Activated naive CD4-positive, alpha-beta T cell treated with anti-CD3 and anti-CD28 coated beads, Interleukin-2, amount 50 U/mL, for 24 hours (primary cell): ENCODE measurements around the gene ATF2.

Experiments
- H3K27ac Mint-ChIP-seq: one replicate; pipeline ENCODE4 v1.8.0; 2021; ENCODE audit warnings: mild to moderate bottlenecking, mixed read lengths
- H3K27me3 Mint-ChIP-seq: one replicate; pipeline ENCODE4 v1.8.0; 2021; ENCODE audit warnings: mixed read lengths
- H3K36me3 Mint-ChIP-seq: one replicate; pipeline ENCODE4 v1.8.0; 2021; ENCODE audit warnings: mixed read lengths
- H3K4me1 Mint-ChIP-seq: one replicate; pipeline ENCODE4 v1.8.0; 2021; ENCODE audit warnings: mixed read lengths
- H3K4me3 Mint-ChIP-seq: one replicate; pipeline ENCODE4 v1.8.0; 2021; ENCODE audit warnings: mild to moderate bottlenecking, mixed read lengths
- H3K9me3 Mint-ChIP-seq: one replicate; pipeline ENCODE4 v1.8.0; 2021; ENCODE audit warnings: mixed read lengths

Gene ATF2

DNA sequence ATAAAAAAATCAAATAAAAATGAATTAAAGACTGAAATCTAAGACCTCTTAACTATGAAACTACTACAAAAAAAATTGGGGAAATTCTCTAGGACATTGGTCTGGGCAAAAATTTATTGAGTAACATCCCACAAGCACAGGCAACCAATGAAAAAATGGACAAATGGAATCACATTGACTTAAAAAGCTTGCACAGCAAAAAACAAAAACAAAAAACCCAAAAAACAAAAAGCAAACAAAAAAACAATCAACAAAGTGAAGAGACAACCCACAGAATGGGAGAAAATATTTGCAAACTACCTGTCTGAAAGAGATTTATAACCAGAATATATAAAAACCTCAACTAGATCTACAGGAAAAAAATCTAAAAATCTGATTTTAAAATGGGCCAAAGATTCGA lies 99.5 kb downstream of the ATF2 start:
- Mint-ChIP-seq H3K4me1 (peaks cover 6% of the 10 kb centered on the region), H3K27me3 (no peaks in the 10 kb centered on the region), H3K4me3 (no peak overlapping the region), H3K9me3 (no peaks in the 10 kb centered on the region), H3K36me3 (peaks cover 36% of the 10 kb centered on the region), H3K27ac (no peak overlapping the region)

DNA sequence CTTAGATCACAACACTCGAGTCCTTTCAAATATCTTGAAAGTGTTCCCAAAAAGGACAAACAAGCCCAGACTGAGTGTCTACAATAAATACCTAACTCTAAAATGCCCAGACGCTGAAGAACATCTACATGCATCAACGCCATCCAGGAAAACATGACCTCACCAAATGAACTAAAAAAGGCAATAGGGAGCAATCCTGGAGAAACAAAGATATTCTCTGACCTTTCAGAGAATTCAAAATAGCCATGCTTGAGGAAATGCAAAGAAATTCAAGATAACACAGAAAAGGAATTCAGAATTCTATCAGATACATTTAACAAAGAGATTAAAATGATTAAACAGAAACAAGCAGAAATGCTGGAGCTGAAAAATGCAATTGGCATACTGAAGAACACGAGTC lies 101.6 kb downstream of the ATF2 start:
- peaks cover 34% of the 10 kb centered on the region for H3K36me3 Mint-ChIP-seq
- H3K4me1 Mint-ChIP-seq = peaks cover 15% of the 10 kb centered on the region
- no peaks in the 10 kb centered on the region for H3K9me3 Mint-ChIP-seq
- no peak overlapping the region for H3K4me3 Mint-ChIP-seq
- H3K27ac Mint-ChIP-seq = no peak overlapping the region
- no peaks in the 10 kb centered on the region for H3K27me3 Mint-ChIP-seq

DNA sequence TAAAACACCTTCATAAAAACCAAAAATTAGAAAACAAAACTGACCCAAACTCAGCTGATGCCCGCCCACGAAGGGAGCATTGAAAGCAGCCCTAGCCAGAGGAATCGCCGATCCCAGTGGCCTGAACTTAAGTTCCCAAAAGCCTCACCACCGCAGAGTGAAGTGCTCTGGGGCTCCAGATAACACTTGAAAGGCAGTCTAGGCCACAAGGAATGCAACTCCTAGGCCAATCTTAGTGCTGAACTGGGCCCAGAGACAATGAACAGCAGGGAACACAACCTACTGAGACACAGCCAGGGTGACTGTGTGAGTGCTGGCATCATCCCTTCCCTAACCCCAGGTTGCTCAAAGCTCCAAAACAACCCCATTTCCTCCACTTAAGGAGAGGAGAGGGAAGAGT lies 103.2 kb downstream of the ATF2 start:
- H3K4me1 Mint-ChIP-seq = peaks cover 15% of the 10 kb centered on the region
- H3K4me3 Mint-ChIP-seq = no peak overlapping the region
- no peak overlapping the region for H3K27ac Mint-ChIP-seq
- no peaks in the 10 kb centered on the region for H3K9me3 Mint-ChIP-seq
- H3K36me3 Mint-ChIP-seq = peaks cover 35% of the 10 kb centered on the region
- no peaks in the 10 kb centered on the region for H3K27me3 Mint-ChIP-seq

DNA sequence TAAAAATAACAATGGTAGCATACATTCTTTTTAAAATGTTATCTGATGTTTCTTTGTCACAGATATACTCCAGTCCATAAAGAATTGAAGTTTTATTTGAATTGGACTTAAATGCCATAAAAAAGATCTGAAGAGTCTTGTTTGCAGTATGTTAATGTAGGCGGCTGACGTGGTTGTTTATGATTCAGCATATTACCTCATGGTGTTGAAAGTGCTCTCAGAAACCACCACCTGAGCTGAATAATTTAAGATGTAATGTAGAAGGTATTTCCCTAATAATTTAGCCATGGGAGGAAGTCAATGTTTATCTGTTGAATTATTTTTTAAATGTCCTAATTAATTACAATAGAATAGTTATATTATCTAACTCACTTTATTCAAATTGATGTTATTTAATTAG lies 104.3 kb downstream of the ATF2 start:
- no peaks in the 10 kb centered on the region for H3K27me3 Mint-ChIP-seq
- peaks cover 33% of the 10 kb centered on the region for H3K36me3 Mint-ChIP-seq
- H3K4me1 Mint-ChIP-seq = peaks cover 15% of the 10 kb centered on the region
- H3K9me3 Mint-ChIP-seq = no peaks in the 10 kb centered on the region
- no peak overlapping the region for H3K27ac Mint-ChIP-seq
- H3K4me3 Mint-ChIP-seq = no peak overlapping the region

DNA sequence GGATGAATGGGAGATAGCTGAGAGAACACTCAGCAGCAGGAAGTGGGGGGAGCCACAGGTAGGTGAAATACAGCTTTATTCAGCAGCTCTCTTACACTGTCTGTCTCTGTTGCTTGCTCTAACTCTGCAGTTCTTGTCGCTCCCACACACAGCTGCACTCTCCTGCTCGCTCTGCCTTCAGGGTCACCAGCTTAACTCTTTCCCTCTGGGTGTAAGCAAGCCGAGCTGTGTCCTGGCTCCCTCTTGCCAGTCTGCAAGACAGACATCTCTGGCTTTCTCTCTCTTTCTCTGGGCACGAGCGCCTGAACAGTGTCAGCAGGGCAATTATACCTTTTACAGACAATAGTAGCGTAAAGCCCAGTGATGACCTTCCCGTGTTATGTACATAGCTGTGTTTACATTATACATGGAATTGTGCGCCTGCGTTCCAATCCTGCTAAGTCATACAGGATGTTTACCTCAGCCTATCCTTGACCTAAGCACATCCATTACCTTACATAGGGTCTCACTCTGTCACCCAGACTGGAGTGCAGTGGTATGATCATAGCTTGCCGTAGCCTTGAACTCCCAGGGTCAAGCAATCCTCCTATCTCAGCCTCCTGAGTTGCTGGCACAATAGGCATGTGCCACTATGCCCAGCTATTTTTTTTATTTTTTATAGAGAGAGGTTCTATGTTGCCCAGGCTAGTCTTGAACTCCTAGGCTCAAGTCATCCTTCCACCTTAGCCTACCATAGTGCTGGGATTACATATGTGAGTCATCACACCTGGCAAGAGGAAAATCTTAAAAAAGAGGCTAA lies 105.0 kb downstream of the ATF2 start:
- Mint-ChIP-seq H3K36me3 (peaks cover 30% of the 10 kb centered on the region), H3K27ac (no peak overlapping the region), H3K9me3 (no peaks in the 10 kb centered on the region), H3K4me1 (peaks cover 15% of the 10 kb centered on the region), H3K4me3 (no peak overlapping the region), H3K27me3 (no peaks in the 10 kb centered on the region)

DNA sequence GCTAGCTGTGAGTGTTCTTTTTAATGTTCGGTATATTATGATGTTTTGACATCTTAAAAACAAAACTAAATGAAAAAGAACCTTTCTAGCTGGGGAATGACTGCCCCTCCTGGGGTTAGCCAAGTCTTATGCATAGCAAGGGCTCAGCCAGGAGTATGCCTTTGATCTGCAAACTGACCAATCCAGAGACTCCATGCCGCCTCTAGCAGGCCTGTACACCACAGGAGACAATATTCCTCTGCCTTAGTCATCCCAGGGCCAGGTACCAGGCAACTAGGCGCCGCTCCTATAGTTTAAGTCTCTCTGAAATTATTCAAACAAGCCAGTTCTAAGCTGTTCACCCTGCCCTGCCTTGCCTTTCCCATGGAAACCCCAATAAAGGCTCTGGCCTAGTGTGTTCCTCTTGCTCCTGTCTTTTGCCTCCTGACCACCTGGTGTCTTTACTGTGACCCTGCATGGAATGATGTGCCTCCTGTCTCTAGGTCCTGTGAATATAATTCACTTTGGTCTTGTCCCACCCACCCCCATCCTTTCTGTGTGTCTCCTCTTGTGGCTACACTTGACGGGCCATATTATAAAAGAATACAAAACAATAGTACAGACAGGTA lies 110.8 kb downstream of the ATF2 start:
- H3K9me3 Mint-ChIP-seq = no peaks in the 10 kb centered on the region
- peaks cover 12% of the 10 kb centered on the region for H3K36me3 Mint-ChIP-seq
- no peak overlapping the region for H3K4me3 Mint-ChIP-seq
- no peaks in the 10 kb centered on the region for H3K27me3 Mint-ChIP-seq
- no peaks in the 10 kb centered on the region for H3K4me1 Mint-ChIP-seq
- no peak overlapping the region for H3K27ac Mint-ChIP-seq

DNA sequence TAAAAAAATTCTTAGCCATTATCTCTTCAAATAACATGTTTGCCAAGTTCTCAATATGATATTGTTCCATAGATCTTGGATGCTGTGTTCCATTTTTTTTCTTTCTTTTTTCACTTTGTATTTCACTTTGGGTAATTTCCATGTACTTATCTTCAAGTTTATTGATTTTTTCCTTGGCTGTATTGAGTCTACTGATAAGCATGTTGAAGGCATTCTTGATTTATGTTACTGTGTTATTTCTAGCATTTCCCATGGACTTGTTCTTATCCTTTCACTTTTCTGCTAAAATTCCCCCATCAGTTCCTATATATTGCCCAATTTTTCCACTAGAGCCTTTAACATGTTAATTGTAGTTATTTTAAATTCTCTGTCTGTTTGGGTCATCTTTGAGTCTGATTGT lies 112.0 kb downstream of the ATF2 start:
- Mint-ChIP-seq H3K36me3 (peaks cover 15% of the 10 kb centered on the region), H3K27ac (no peak overlapping the region), H3K4me1 (no peaks in the 10 kb centered on the region), H3K27me3 (no peaks in the 10 kb centered on the region), H3K9me3 (no peaks in the 10 kb centered on the region), H3K4me3 (no peak overlapping the region)

DNA sequence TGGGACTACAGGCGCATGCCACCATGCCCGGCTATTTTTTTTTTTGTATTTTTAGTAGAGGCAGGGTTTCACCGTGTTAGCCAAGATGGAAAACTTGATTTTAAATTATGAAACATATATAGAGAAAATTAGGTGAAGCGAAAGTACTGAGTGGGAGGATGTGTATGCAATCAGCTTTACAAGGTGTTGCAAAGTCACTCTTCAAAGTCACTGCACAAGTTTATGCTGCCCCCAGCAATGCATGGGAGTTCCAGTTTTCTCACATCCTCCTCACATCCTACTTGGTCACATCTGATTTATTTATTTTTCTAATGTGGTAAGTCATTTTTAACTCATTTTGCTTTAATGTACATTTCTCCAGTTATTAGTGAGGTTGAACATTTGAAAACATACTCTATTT lies 113.7 kb downstream of the ATF2 start:
- H3K9me3 Mint-ChIP-seq = no peaks in the 10 kb centered on the region
- no peaks in the 10 kb centered on the region for H3K4me1 Mint-ChIP-seq
- no peak overlapping the region for H3K4me3 Mint-ChIP-seq
- peaks cover 15% of the 10 kb centered on the region for H3K36me3 Mint-ChIP-seq
- H3K27ac Mint-ChIP-seq = no peak overlapping the region
- no peaks in the 10 kb centered on the region for H3K27me3 Mint-ChIP-seq

DNA sequence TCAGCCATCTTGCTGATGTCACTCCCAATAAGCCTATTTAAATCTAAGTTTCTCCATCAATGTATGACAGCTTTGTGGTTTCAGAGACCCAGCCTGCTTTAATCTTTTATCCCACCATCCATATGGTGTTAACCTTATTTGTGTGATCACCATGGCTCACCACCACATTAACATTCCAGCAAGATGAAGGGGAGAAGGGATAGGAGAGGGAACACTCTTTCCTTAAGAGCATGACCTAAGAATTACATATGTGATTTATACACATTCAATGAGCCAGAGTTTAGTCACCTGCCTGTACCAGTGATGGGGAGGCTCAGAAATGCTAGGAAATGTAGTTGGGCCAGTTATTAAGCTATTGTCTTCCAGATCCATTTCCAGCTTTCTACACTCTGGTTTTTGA lies 118.3 kb downstream of the ATF2 start:
- Mint-ChIP-seq H3K4me1 (no peaks in the 10 kb centered on the region), H3K4me3 (no peak overlapping the region), H3K9me3 (peaks cover 7% of the 10 kb centered on the region), H3K36me3 (peaks cover 11% of the 10 kb centered on the region), H3K27ac (no peak overlapping the region), H3K27me3 (no peaks in the 10 kb centered on the region)

DNA sequence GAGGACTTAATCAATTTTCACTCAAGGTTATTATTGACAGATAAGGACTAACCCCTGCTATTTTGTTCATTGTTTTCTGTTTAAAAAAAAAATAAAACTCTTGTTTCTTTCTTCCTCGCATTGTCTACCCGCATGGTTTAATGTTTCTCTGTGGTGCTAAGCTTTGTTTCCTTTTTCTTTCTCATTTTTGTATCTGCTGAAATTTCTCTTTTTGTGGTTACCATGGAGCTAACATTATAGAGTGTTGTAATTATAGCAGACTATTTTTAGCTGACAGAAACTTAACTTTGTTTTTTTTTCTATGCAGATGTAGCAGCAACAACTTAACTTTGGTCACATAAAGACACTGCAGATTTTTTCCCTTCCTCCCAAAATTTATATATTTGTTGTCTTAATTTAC lies 119.7 kb downstream of the ATF2 start:
- no peak overlapping the region for H3K27ac Mint-ChIP-seq
- no peak overlapping the region for H3K4me3 Mint-ChIP-seq
- peaks cover 10% of the 10 kb centered on the region for H3K9me3 Mint-ChIP-seq
- H3K4me1 Mint-ChIP-seq = no peaks in the 10 kb centered on the region
- peaks cover 11% of the 10 kb centered on the region for H3K36me3 Mint-ChIP-seq
- H3K27me3 Mint-ChIP-seq = no peaks in the 10 kb centered on the region

DNA sequence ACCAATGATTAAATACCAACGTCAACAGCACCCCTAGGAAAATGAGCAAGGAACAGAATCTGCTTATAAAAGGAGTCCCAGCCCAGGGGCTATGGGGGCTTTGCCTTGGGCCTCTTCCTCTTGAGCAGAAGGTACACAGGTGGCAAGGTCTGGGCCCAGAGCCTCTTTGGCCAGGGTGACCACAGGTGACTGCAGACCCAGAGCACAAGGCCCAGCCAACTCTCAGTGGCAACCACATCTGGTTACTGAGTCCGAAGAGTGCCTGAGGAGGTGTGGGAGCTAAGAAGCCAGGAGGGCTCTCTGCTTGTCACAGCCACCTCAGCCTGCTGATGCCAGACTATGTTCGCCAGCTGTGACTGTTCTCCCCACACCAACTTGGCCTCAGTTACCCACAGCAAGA lies 128.5 kb downstream of the ATF2 start:
- Mint-ChIP-seq H3K4me1 (peaks cover 12% of the 10 kb centered on the region), H3K27ac (no peak overlapping the region), H3K27me3 (no peaks in the 10 kb centered on the region), H3K36me3 (no peaks in the 10 kb centered on the region), H3K9me3 (peaks cover under 1% of the 10 kb centered on the region), H3K4me3 (no peak overlapping the region)

DNA sequence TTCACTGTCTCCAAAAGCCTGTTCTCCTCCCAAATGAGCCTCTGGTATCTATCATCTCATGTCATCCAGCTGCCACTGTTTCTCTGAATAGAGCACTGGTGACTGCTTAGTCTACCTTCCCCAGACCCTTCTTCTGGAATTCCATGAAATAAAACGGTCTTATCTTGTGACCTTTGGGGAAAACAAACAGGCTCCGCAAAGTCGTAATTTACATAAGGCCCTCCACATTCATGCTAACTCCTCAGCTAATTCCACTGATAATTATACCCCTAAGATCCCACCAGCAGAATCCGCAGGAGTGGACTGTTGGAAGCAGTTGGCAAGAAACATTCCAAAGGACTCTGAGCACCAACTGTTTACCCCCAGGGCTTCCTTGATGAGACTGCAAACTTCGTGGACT lies 129.0 kb downstream of the ATF2 start:
- no peak overlapping the region for H3K27ac Mint-ChIP-seq
- peaks cover 12% of the 10 kb centered on the region for H3K4me1 Mint-ChIP-seq
- no peaks in the 10 kb centered on the region for H3K9me3 Mint-ChIP-seq
- no peak overlapping the region for H3K4me3 Mint-ChIP-seq
- H3K27me3 Mint-ChIP-seq = no peaks in the 10 kb centered on the region
- no peaks in the 10 kb centered on the region for H3K36me3 Mint-ChIP-seq

DNA sequence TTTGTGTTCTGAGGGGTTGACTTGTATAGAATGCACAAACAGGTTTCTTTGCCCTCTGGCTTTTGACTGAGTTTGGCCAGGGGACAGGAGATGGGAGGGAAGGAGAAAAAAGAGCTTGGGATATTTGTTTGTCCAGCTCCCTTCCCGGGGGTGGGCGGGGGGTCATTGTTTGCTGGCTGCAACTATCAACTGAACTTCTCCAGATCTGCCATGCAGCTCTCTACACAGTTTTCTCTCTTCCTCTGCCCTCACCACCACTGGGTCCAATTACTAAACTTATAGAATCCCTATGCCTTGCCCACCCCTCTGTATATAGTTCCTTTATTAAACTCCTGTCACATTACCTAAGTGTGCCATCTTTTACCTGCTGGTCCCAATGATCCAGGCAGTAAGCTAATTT lies 130.1 kb downstream of the ATF2 start:
- Mint-ChIP-seq H3K4me3 (no peak overlapping the region), H3K36me3 (no peaks in the 10 kb centered on the region), H3K27ac (no peak overlapping the region), H3K9me3 (no peaks in the 10 kb centered on the region), H3K4me1 (peaks cover 12% of the 10 kb centered on the region), H3K27me3 (no peaks in the 10 kb centered on the region)

DNA sequence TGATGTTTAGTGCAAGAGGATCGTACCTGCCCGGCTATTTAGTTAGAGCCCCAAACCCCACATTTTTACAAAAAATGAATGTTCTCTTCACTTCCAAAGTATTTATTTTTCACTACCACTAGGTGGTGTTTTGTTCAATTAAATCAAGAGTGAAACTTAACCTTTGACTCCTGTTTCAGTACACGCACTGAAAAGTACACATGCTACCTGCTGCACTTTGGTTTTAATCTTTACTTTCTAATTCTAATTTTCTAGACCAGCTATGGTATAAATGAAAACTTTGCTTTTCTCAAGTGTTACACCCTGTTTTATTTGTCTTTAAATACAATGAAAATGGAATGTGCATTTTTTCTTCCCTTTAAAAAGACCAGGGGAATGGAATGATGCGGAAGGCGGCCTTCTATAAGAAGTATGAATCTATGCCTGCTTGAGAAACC lies 131.4 kb downstream of the ATF2 start:
- H3K4me1 Mint-ChIP-seq = peaks cover 12% of the 10 kb centered on the region
- no peaks in the 10 kb centered on the region for H3K27me3 Mint-ChIP-seq
- peak overlapping the region; percentile 66 for H3K4me3 Mint-ChIP-seq
- H3K9me3 Mint-ChIP-seq = no peaks in the 10 kb centered on the region
- H3K27ac Mint-ChIP-seq = no peak overlapping the region
- no peaks in the 10 kb centered on the region for H3K36me3 Mint-ChIP-seq

DNA sequence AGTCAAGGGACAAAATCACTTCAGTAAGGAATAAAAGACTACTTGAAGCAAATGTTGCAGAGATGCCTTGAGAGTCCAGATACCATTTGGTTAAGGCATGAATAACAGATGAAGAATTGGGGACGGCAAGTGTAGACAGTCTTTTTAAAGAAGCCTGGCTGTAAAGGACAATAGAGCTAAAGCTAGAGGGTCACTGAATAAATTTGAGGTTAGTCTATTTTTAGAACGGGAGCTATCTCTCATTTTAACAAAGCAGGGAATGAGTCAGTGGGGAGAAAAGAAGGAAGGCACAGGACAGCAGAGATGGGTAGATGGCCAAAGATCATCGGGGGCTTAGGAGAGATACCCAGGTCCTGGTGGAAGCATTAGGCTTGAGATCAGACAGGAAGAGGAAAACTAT lies 132.2 kb downstream of the ATF2 start:
- Mint-ChIP-seq H3K27ac (no peak overlapping the region), H3K9me3 (no peaks in the 10 kb centered on the region), H3K27me3 (no peaks in the 10 kb centered on the region), H3K4me1 (peaks cover 12% of the 10 kb centered on the region), H3K4me3 (no peak overlapping the region), H3K36me3 (no peaks in the 10 kb centered on the region)

DNA sequence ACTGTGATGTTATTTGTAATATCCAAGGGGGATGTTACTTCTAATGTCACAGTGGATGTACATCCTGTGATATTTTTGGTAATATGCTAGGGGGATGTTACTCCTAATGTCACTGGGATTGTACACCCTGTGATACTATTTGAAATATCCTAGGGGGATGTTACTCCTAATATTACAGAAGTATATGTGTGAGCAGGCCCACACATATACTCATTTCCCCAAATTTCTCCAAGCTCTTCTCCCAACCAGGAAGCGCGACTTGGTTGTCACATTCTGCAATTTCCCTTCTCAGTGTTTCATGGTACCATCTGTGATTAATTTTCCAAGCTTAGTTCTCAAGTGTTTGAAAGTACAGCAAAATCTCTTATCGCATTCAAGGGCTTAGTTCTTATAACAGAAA lies 133.3 kb downstream of the ATF2 start:
- no peak overlapping the region for H3K27ac Mint-ChIP-seq
- H3K4me1 Mint-ChIP-seq = peaks cover 12% of the 10 kb centered on the region

More for the DNA sequence above, 133.3 kb downstream of the ATF2 start:
- Mint-ChIP-seq H3K9me3 (no peaks in the 10 kb centered on the region), H3K36me3 (no peaks in the 10 kb centered on the region), H3K4me3 (no peak overlapping the region), H3K27me3 (no peaks in the 10 kb centered on the region)
